HepG2 (cell line): ENCODE measurements around the gene NELFCD. TPM values are rescaled to one million over a fixed set of nuclear protein-coding genes. Genes with fewer than 3 reads are reported as not detected.
A peak's percentile ranks its signal among the peaks of the same experiment; 100 is the strongest.

Source experiments
- LCORL ChIP-seq, 2 experiments: fragments of 450-650 bp in 1 of 2; sonication (generic) in 1 of 2; formaldehyde crosslinking in 1 of 2; IDR thresholded peaks; 2 replicates each; pipeline versions ENCODE4 v1.5.0 to v1.6.1; 2017 to 2020; ENCODE audit warnings: antibody characterized with exemption in 1 of 2, missing genetic modification reagents in 1 of 2
- MED13 ChIP-seq: sonication (generic); formaldehyde crosslinking; IDR thresholded peaks from 2 replicates; pipeline ENCODE4 v1.5.0; 2020; ENCODE audit warnings: missing genetic modification reagents
- PCBP2 ChIP-seq: fragments of 200-400 bp; formaldehyde crosslinking; optimal IDR thresholded peaks from 2 replicates; pipeline ENCODE3; 2018; ENCODE audit warnings: low read length, low read depth; ENCODE audit not compliant: poor library complexity, severe bottlenecking
- PHF5A ChIP-seq: IDR thresholded peaks from one replicate; pipeline ENCODE4 v1.6.1; 2018; ENCODE audit warnings: low read depth, missing genetic modification reagents; ENCODE audit not compliant: unreplicated experiment
- POLR2A ChIP-seq, 2 experiments: IDR thresholded peaks; 2 replicates each; pipeline ENCODE4 v1.6.1; 2011; ENCODE audit warnings: low read depth in 2 of 2, low read length in 2 of 2, mild to moderate bottlenecking in 1 of 2, moderate library complexity in 1 of 2; ENCODE audit not compliant: insufficient read depth in 1 of 2
- SMAD3 ChIP-seq: sonication (generic); formaldehyde crosslinking; IDR thresholded peaks from 2 replicates; pipeline ENCODE4 v1.4.0; 2020; ENCODE audit warnings: missing genetic modification reagents
- SMC3 ChIP-seq: IDR thresholded peaks from 2 replicates; pipeline ENCODE4 v1.6.1; 2011; ENCODE audit warnings: low read length, improper control_type of control experiment
- SP2 ChIP-seq: sonication (generic); formaldehyde crosslinking; IDR thresholded peaks from 2 replicates; pipeline ENCODE4 v1.5.1; 2020; ENCODE audit warnings: mild to moderate bottlenecking, missing genetic modification reagents
- ZNF256 ChIP-seq: sonication (generic); formaldehyde crosslinking; conservative IDR thresholded peaks from 2 replicates; pipeline ENCODE4 v1.4.0; 2020; ENCODE audit warnings: missing genetic modification reagents
- ZNF333 ChIP-seq: sonication (generic); formaldehyde crosslinking; IDR thresholded peaks from 2 replicates; pipeline ENCODE4 v1.4.0; 2020; ENCODE audit warnings: mild to moderate bottlenecking, missing genetic modification reagents, borderline replicate concordance
- ZNF350 ChIP-seq: sonication (generic); formaldehyde crosslinking; IDR thresholded peaks from 2 replicates; pipeline ENCODE4 v1.4.0; 2020; ENCODE audit warnings: mild to moderate bottlenecking, low read depth, missing genetic modification reagents, borderline replicate concordance
- ZNF441 ChIP-seq: sonication (generic); formaldehyde crosslinking; IDR thresholded peaks from 2 replicates; pipeline ENCODE4 v1.7.0; 2021; ENCODE audit warnings: missing genetic modification reagents, borderline replicate concordance
- ZNF552 ChIP-seq: sonication (generic); formaldehyde crosslinking; IDR thresholded peaks from 2 replicates; pipeline ENCODE4 v1.9.0; 2022; ENCODE audit warnings: missing genetic modification reagents, mild to moderate bottlenecking, borderline replicate concordance
- ZNF557 ChIP-seq: sonication (generic); formaldehyde crosslinking; IDR thresholded peaks from 2 replicates; pipeline ENCODE4 v1.4.0; 2020; ENCODE audit warnings: missing genetic modification reagents
- ZNF589 ChIP-seq: sonication (generic); formaldehyde crosslinking; conservative IDR thresholded peaks from 2 replicates; pipeline ENCODE4 v1.8.0; 2022; ENCODE audit warnings: mild to moderate bottlenecking, moderate library complexity, missing genetic modification reagents
- polyA plus RNA-seq, 8 experiments: library from polyadenylated mRNA; depleted of rRNA in 3 of 8; stranded (reverse) in 7 of 8; unstranded in 1 of 8; fragments of >200 nt; fragmentation: Illumina TruSeq in 4 of 8; extraction: Trizol in 4 of 8; gene quantifications; 2 replicates each; pipeline versions ENCODE4 v1.2.1 to v1.2.3, GENCODE V29; 2011 to 2016; ENCODE audit warnings: low read depth in 4 of 8, missing spikeins in 1 of 8, mixed read lengths in 1 of 8; ENCODE audit not compliant: insufficient read depth in 1 of 8
- total RNA-seq, 5 experiments: library from RNA; depleted of rRNA; stranded (reverse); fragments of >200 nt; fragmentation: Illumina TruSeq; extraction: Trizol; gene quantifications; 2 replicates each; pipeline ENCODE4 v1.2.3, GENCODE V29; 2016; ENCODE audit warnings: low read depth in 1 of 5
- TF ChIP-seq, protein P1 (sequence below): sonication (generic); formaldehyde crosslinking; IDR thresholded peaks from 2 replicates; pipeline ENCODE4 v1.4.0; 2020; ENCODE audit warnings: missing genetic modification reagents, borderline replicate concordance
- TF ChIP-seq, protein P2 (sequence below): sonication (generic); formaldehyde crosslinking; IDR thresholded peaks from 2 replicates; pipeline ENCODE4 v1.4.0; 2020; ENCODE audit warnings: missing genetic modification reagents, mild to moderate bottlenecking, borderline replicate concordance
- TF ChIP-seq, protein P3 (sequence below): sonication (generic); formaldehyde crosslinking; IDR thresholded peaks from 2 replicates; pipeline ENCODE4 v1.8.0; 2022; ENCODE audit warnings: missing genetic modification reagents, mild to moderate bottlenecking, borderline replicate concordance
- TF ChIP-seq, protein P4 (sequence below): IDR thresholded peaks from 2 replicates; pipeline ENCODE4 v1.6.1; 2012; ENCODE audit warnings: low read depth, low read length, improper control_type of control experiment

Gene NELFCD
- total and polyA plus RNA-seq, 2 of the 13 experiments (the other 11 are each of a cell fraction or from before 2014, with no cell fraction given) = 159 to 203 TPM

DNA sequence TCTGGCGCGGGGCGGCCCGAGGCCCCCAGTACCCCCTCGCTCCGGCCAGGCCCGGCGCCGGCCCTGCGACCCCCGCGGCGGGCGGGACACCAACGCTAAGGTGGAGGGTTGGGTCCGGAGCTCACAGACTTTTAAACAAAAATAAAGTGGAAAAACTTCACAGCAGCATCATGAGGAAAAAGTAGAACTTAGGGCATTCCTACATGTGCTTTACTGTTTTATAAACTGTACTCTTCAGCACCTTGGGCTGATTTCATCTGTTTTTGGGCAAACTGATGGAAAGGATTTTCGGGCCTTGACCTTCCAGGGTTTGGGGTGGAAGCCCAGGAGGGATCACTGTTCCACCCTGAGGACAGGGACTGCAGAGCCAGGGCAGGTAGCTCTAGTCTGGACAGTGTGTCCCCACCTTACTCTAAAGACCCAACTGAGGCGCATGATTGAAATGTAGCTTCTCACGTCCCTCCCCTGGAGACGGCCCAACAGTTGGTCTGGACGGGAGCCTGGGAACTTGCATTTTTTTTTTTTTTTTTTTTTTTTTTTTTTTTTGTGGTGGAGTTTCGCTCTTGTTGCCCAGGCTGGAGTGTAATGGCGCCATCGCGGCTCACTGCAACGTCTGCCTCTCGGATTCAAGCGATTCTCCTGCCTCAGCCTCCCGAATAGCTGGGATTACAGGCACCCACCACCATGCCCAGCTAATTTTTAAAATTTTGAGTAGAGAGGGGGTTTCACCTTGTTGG lies 740 bp downstream of the NELFCD start (continued):
- TF ChIP-seq SP2 (CRISPR knock-in tag) (no peak), POLR2A (IDR thresholded peaks at IDR 0.05; ENCODE audit: insufficient read depth in 1 of 2, low read depth in 2 of 2, low read length in 2 of 2) (peak in 1 of 2 experiments; percentile 36; a peak in 2 of 4 replicates), ZNF333 (CRISPR knock-in tag) (0 out of 2 replicates have a peak, but pooled peaks have one; percentile 36), PCBP2 (no peak), ZNF350 (CRISPR knock-in tag) (peak; percentile 56; the same call in 1 of the 2 replicates), ZNF589 (CRISPR knock-in tag) (no peak), LCORL (IDR thresholded peaks at IDR 0.05) (no peak), LCORL (CRISPR knock-in tag; IDR thresholded peaks at IDR 0.05) (peak; percentile 59; the same call in 1 of the 2 replicates), ZNF441 (no peak; the same call in 1 of the 2 replicates), SMAD3 (CRISPR knock-in tag) (no peak), PHF5A (CRISPR knock-in tag) (no peak), ZNF552 (CRISPR knock-in tag) (no peak), ZNF557 (CRISPR knock-in tag) (no peak), ZNF256 (CRISPR knock-in tag) (no peak), SMC3 (no peak), MED13 (0 out of 2 replicates have a peak, but pooled peaks have one; percentile 41)
- TF ChIP-seq, protein P1, sequence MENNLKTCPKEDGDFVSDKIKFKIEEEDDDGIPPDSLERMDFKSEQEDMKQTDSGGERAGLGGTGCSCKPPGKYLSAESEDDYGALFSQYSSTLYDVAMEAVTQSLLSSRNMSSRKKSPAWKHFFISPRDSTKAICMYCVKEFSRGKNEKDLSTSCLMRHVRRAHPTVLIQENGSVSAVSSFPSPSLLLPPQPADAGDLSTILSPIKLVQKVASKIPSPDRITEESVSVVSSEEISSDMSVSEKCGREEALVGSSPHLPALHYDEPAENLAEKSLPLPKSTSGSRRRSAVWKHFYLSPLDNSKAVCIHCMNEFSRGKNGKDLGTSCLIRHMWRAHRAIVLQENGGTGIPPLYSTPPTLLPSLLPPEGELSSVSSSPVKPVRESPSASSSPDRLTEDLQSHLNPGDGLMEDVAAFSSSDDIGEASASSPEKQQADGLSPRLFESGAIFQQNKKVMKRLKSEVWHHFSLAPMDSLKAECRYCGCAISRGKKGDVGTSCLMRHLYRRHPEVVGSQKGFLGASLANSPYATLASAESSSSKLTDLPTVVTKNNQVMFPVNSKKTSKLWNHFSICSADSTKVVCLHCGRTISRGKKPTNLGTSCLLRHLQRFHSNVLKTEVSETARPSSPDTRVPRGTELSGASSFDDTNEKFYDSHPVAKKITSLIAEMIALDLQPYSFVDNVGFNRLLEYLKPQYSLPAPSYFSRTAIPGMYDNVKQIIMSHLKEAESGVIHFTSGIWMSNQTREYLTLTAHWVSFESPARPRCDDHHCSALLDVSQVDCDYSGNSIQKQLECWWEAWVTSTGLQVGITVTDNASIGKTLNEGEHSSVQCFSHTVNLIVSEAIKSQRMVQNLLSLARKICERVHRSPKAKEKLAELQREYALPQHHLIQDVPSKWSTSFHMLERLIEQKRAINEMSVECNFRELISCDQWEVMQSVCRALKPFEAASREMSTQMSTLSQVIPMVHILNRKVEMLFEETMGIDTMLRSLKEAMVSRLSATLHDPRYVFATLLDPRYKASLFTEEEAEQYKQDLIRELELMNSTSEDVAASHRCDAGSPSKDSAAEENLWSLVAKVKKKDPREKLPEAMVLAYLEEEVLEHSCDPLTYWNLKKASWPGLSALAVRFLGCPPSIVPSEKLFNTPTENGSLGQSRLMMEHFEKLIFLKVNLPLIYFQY (CRISPR knock-in tag) = no peak; the same call in 1 of the 2 replicates
- TF ChIP-seq, protein P2, sequence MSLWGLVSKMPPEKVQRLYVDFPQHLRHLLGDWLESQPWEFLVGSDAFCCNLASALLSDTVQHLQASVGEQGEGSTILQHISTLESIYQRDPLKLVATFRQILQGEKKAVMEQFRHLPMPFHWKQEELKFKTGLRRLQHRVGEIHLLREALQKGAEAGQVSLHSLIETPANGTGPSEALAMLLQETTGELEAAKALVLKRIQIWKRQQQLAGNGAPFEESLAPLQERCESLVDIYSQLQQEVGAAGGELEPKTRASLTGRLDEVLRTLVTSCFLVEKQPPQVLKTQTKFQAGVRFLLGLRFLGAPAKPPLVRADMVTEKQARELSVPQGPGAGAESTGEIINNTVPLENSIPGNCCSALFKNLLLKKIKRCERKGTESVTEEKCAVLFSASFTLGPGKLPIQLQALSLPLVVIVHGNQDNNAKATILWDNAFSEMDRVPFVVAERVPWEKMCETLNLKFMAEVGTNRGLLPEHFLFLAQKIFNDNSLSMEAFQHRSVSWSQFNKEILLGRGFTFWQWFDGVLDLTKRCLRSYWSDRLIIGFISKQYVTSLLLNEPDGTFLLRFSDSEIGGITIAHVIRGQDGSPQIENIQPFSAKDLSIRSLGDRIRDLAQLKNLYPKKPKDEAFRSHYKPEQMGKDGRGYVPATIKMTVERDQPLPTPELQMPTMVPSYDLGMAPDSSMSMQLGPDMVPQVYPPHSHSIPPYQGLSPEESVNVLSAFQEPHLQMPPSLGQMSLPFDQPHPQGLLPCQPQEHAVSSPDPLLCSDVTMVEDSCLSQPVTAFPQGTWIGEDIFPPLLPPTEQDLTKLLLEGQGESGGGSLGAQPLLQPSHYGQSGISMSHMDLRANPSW (CRISPR knock-in tag) = no peak
- TF ChIP-seq, protein P3, sequence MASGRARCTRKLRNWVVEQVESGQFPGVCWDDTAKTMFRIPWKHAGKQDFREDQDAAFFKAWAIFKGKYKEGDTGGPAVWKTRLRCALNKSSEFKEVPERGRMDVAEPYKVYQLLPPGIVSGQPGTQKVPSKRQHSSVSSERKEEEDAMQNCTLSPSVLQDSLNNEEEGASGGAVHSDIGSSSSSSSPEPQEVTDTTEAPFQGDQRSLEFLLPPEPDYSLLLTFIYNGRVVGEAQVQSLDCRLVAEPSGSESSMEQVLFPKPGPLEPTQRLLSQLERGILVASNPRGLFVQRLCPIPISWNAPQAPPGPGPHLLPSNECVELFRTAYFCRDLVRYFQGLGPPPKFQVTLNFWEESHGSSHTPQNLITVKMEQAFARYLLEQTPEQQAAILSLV = no peak
- TF ChIP-seq, protein P4, sequence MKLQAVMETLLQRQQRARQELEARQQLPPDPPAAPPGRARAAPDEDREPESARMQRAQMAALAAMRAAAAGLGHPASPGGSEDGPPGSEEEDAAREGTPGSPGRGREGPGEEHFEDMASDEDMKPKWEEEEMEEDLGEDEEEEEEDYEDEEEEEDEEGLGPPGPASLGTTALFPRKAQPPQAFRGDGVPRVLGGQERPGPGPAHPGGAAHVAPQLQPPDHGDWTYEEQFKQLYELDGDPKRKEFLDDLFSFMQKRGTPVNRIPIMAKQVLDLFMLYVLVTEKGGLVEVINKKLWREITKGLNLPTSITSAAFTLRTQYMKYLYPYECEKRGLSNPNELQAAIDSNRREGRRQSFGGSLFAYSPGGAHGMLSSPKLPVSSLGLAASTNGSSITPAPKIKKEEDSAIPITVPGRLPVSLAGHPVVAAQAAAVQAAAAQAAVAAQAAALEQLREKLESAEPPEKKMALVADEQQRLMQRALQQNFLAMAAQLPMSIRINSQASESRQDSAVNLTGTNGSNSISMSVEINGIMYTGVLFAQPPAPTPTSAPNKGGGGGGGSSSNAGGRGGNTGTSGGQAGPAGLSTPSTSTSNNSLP = no peak
